Ishikawa (cell line): ENCODE measurements around the gene NUP93.

Experiments
- CEBPB ChIP-seq: IDR thresholded peaks from 2 replicates; pipeline ENCODE4 v1.6.1; 2012
- CREB1 ChIP-seq: IDR thresholded peaks from 2 replicates; pipeline ENCODE4 v1.6.1; 2012; ENCODE audit warnings: low read depth
- EGR1 ChIP-seq: IDR thresholded peaks from 2 replicates; pipeline ENCODE4 v1.6.1; 2012
- EP300 ChIP-seq: IDR thresholded peaks from 2 replicates; pipeline ENCODE4 v1.6.1; 2012; ENCODE audit warnings: borderline replicate concordance
- FOXM1 ChIP-seq: IDR thresholded peaks from 2 replicates; pipeline ENCODE4 v1.6.1; 2012; ENCODE audit warnings: low read depth, borderline replicate concordance
- MAX ChIP-seq: IDR thresholded peaks from 2 replicates; pipeline ENCODE4 v1.6.1; 2012
- NFIC ChIP-seq: IDR thresholded peaks from 2 replicates; pipeline ENCODE4 v1.6.1; 2012
- RAD21 ChIP-seq: IDR thresholded peaks from 2 replicates; pipeline ENCODE4 v1.6.1; 2012; ENCODE audit warnings: low read depth
- REST ChIP-seq: IDR thresholded peaks from 2 replicates; pipeline ENCODE4 v1.6.1; 2012; ENCODE audit warnings: low read depth, mild to moderate bottlenecking
- TAF1 ChIP-seq: IDR thresholded peaks from 2 replicates; pipeline ENCODE4 v1.6.1; 2012; ENCODE audit warnings: low read depth, mild to moderate bottlenecking
- TCF12 ChIP-seq: IDR thresholded peaks from 2 replicates; pipeline ENCODE4 v1.6.1; 2012; ENCODE audit warnings: low read depth
- TEAD4 ChIP-seq: IDR thresholded peaks from 2 replicates; pipeline ENCODE4 v1.6.1; 2012
- USF1 ChIP-seq: IDR thresholded peaks from 2 replicates; pipeline ENCODE4 v1.6.1; 2012
- YY1 ChIP-seq: IDR thresholded peaks from 2 replicates; pipeline ENCODE4 v1.6.1; 2012; ENCODE audit warnings: low read depth
- ZBTB7A ChIP-seq: IDR thresholded peaks from 2 replicates; pipeline ENCODE4 v1.6.1; 2012; ENCODE audit warnings: low read depth

The NUP93 gene

DNA sequence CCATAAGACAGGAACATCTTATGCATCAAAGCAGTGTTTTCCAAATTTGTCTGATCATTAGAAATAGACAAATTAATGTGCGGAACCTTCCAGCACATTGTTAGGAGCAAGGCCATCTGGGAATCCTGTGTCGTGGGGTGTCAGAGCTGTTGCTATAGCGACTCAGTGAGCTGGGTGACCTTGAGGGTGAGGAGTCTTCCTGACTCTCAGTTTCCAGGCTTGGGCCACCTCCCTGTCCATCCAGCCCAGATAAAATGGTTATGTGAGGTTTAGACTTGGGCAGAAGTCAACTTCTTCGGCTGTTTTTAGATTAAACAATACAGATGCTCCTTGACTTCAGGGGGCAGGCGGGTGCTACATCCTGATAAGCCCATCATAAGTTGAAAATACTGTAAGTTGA is 27.1 kb upstream of the NUP93 start:
- no peak for TF ChIP-seq MAX
- no peak for TF ChIP-seq CEBPB
- TF ChIP-seq ZBTB7A: no peak
- TF ChIP-seq CREB1: no peak

DNA sequence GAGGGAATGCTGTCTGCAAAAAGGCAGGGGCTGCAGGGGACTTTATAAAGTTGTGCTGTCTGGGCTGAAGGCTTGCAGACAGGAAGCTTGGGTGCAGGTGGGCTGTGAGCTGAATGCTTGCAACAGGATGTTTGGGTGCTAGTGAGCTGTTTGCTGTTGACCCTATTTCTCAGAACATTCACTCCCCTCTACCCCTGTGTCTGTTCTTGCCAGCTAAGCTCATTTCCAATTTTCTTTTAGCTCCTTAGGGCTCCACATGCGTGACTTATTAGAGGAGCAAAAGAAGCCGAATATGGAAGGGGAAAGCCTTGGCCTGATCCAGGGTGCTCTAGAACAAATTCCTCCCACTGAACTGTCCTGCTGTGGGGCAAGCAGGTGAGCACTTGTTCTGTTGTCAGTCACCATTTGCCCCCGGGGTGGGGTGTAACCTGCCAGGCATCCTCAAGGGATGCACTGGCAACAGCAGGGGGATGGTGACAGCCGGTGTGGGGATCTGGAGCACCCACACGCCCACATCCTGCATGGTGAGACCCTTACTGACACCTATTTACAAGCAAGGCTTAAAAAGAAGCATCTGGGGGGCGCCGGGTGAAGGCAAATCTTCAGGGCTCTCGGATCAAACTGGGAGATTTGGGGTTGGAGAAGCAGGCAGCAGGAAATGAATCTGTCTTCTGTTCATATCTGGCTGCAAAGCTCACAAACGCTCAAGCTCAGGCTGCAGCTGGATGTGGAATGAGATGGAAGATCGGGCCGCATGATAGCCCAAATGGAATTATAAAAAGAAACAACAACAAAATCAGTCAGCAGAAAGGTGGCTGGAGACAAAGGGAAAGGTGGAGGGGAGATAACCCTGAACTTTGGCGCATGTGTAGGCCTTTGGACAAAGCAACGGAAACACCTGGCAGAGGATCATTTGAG is 21.1 kb upstream of the NUP93 start:
- TF ChIP-seq RAD21: no peak
- TF ChIP-seq TAF1: no peak
- no peak for TF ChIP-seq MAX
- TF ChIP-seq CEBPB: no peak
- TF ChIP-seq YY1: no peak
- TF ChIP-seq ZBTB7A: no peak
- TF ChIP-seq FOXM1: no peak
- TF ChIP-seq EGR1: no peak
- TF ChIP-seq CREB1: no peak

DNA sequence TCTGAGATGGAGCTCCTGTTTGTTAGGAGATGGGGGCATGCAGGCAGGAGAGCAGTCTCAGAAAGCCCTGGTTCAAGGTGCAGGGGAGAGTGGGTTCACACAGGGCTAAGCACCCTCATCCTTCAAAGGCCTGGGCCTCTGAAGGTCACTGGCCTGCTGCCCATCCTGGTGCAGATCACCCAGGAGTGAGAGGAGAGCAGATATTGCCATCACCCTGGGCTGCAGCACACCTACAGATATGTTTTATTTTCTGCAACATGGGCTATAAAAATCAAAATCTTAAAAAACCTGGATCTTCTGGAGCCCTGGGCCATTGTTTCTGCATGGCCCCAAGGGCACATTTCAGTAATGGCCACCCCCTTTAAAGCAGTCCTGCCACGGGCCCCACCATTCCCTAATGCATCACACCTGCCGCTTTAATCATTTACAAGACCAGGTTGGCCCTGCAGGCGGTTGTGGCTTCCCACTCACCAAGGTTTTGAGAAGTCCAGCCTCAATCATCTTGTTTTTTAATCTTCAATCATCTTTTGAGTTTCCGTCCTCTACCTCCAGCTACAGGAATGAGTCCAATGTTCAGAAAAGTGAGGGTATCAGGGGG is 20.4 kb upstream of the NUP93 start:
- TF ChIP-seq TEAD4: no peak
- no peak for TF ChIP-seq TAF1
- TF ChIP-seq YY1: no peak
- no peak for TF ChIP-seq USF1
- TF ChIP-seq RAD21: no peak
- TF ChIP-seq MAX: no peak
- TF ChIP-seq TCF12: no peak
- no peak for TF ChIP-seq CEBPB
- no peak for TF ChIP-seq REST
- no peak for TF ChIP-seq CREB1
- TF ChIP-seq FOXM1: no peak
- no peak for TF ChIP-seq EP300
- TF ChIP-seq NFIC: no peak

- TF ChIP-seq NFIC (no peak), RAD21 (no peak), CREB1 (no peak), CEBPB (no peak), MAX (no peak), TCF12 (no peak), TEAD4 (no peak), REST (no peak), USF1 (no peak), EP300 (no peak), FOXM1 (no peak), ZBTB7A (no peak), EGR1 (no peak), YY1 (no peak), TAF1 (no peak)
Observed at GRCh38 chr16:56710181-56710737, 19.7 kb upstream of the NUP93 start.

GRCh38 chr16:56711862-56712261 is 18.1 kb upstream of the NUP93 start:
- TF ChIP-seq RAD21 (no peak), TAF1 (no peak), EGR1 (no peak), CREB1 (no peak), EP300 (no peak), MAX (no peak), CEBPB (no peak), TEAD4 (no peak), FOXM1 (no peak), TCF12 (no peak), USF1 (no peak), REST (no peak), NFIC (no peak), YY1 (no peak), ZBTB7A (no peak)
